Activated naive CD8-positive, alpha-beta T cell treated with anti-CD3 and anti-CD28 coated beads for 36 hours (primary cell): ENCODE data around the gene PTGES2. TPM values are rescaled to one million over a fixed set of nuclear protein-coding genes. Genes with fewer than 3 reads are reported as not detected.
"Not testable (repeated sequence)": the region's sequence is repeated elsewhere in the genome, so short reads cannot be mapped to it uniquely, and the experiment has no call there.

ENCODE experiments used
- DNase-seq: peaks from one replicate; pipeline ENCODE4 v3.0.0; 2021
- H3K27ac Mint-ChIP-seq: one replicate; pipeline ENCODE4 v1.8.0; 2022; ENCODE audit warnings: mild to moderate bottlenecking, moderate library complexity, mixed read lengths
- H3K27me3 Mint-ChIP-seq: one replicate; pipeline ENCODE4 v1.8.0; 2022; ENCODE audit warnings: mild to moderate bottlenecking, mixed read lengths
- H3K36me3 Mint-ChIP-seq: one replicate; pipeline ENCODE4 v1.8.0; 2021; ENCODE audit warnings: mild to moderate bottlenecking, mixed read lengths
- H3K4me1 Mint-ChIP-seq: one replicate; pipeline ENCODE4 v1.8.0; 2021; ENCODE audit warnings: mixed read lengths
- H3K4me3 Mint-ChIP-seq: one replicate; pipeline ENCODE4 v1.8.0; 2022; ENCODE audit warnings: mild to moderate bottlenecking, moderate library complexity, mixed read lengths
- H3K9me3 Mint-ChIP-seq: one replicate; pipeline ENCODE4 v1.8.0; 2022; ENCODE audit warnings: mixed read lengths
- total RNA-seq, 2 experiments: library from RNA; stranded (reverse); gene quantifications; one replicate each; pipeline ENCODE4 v1.2.3, GENCODE V29; 2021

PTGES2 gene
- total RNA-seq, 2 experiments from 2014 or later: 63.3 to 66.1 TPM

DNA sequence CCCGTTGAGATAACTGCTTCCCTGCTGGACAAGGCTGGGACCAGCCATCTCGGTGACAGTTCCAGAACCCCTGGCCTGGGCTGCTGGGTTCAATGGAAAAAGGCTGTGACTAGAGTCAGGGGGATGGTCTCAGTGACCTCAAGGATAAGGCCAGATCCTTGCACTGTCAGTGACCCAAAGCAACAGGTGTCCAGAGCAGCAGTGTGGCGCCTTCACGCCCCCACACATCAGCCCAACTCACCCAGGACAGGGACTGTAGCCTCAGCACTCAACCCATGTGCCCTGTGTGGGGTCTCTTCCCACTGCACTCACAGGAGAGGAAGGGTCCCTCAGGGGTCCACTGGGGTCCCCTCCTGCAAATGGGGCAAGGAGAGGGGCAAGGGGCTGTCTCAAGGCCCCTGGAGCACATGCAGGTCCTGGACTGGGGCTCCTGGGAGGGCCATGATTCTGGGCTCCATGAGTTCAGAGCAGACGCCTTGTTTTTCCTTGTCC, 21.0 kb upstream of the PTGES2 start:
- H3K36me3 Mint-ChIP-seq: no peaks in the 10 kb centered on the region
- no peak overlapping the region for H3K27ac Mint-ChIP-seq
- no peak overlapping the region for H3K4me3 Mint-ChIP-seq
- no peaks in the 10 kb centered on the region for H3K9me3 Mint-ChIP-seq
- H3K4me1 Mint-ChIP-seq: no peaks in the 10 kb centered on the region
- no peak for DNase-seq
- H3K27me3 Mint-ChIP-seq: no peaks in the 10 kb centered on the region

DNA sequence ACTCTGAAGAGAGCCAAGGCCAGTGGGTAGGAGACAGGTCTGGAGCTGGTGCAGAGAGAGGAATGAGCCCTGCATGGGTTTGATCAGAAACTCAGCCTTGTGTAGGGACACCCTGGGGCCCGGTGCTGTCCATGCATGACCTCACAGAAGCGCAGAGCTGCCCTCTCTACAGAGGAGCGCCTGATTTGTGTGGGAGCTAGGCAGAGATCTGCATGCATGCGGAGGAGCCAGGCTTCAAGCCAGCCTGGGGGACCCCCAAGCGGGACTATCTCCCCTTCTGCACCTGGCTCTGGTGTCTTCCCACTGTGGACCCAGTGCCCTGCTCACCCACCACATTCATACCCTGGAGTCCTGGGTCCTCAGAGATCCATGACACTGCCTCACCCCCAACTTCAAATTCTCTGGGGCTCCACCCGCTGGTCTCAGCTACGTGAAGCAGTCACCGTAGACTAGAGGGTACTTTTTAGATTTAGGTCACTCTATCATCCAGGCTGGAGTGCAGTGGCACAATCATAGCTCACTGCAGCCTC, 19.1 kb upstream of the PTGES2 start:
- Mint-ChIP-seq H3K4me3 (no peak overlapping the region), H3K27me3 (no peaks in the 10 kb centered on the region), H3K27ac (no peak overlapping the region), H3K36me3 (no peaks in the 10 kb centered on the region), H3K9me3 (no peaks in the 10 kb centered on the region), H3K4me1 (peaks cover 6% of the 10 kb centered on the region)
- DNase-seq: no peak

DNA sequence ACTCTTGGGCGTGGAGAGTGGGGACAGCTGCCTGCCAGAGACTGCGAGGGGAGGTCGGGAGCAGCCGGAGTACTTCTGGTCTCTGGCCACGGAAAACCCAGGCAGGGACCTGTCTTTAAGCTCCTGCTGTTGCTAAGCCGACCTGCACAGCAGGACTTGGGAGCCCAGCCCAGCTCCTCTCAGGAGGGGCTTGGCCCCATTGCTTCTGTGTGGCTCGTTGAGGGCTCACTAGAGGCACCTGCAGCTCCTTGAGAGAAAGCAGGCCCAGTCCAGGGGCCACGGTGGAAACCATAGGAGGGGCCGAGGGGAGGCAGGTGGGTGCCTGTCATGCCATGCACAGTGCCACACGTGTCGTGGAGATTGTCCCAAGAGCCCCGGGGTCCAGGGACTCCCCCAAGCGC, 18.4 kb upstream of the PTGES2 start:
- Mint-ChIP-seq H3K36me3 (no peaks in the 10 kb centered on the region), H3K27ac (no peak overlapping the region), H3K27me3 (no peaks in the 10 kb centered on the region), H3K4me3 (no peak overlapping the region), H3K9me3 (no peaks in the 10 kb centered on the region), H3K4me1 (peaks cover 6% of the 10 kb centered on the region)
- no peak for DNase-seq

DNA sequence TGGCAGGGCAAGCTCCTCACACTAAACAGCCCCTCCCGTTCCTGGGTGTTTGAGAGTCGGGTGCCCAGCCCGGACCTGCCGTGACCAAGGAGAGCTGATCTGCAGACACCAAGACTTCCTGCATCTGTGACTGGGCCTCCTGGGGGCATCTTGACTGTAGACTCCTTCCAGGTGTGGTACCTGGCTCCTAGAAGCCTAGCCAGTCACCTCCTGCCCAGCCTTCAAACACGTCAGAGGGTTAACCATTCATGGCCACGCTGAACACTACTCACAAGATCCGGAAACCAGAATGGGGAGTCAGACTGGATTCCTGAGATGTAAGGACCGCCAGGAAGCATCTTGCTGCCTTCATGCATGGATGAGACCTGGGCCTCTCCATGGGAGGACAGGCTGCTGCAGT, 18.0 kb upstream of the PTGES2 start:
- Mint-ChIP-seq H3K27ac (no peak overlapping the region), H3K27me3 (no peaks in the 10 kb centered on the region), H3K9me3 (no peaks in the 10 kb centered on the region), H3K4me1 (peaks cover 6% of the 10 kb centered on the region), H3K4me3 (no peak overlapping the region), H3K36me3 (no peaks in the 10 kb centered on the region)
- DNase-seq: no peak

DNA sequence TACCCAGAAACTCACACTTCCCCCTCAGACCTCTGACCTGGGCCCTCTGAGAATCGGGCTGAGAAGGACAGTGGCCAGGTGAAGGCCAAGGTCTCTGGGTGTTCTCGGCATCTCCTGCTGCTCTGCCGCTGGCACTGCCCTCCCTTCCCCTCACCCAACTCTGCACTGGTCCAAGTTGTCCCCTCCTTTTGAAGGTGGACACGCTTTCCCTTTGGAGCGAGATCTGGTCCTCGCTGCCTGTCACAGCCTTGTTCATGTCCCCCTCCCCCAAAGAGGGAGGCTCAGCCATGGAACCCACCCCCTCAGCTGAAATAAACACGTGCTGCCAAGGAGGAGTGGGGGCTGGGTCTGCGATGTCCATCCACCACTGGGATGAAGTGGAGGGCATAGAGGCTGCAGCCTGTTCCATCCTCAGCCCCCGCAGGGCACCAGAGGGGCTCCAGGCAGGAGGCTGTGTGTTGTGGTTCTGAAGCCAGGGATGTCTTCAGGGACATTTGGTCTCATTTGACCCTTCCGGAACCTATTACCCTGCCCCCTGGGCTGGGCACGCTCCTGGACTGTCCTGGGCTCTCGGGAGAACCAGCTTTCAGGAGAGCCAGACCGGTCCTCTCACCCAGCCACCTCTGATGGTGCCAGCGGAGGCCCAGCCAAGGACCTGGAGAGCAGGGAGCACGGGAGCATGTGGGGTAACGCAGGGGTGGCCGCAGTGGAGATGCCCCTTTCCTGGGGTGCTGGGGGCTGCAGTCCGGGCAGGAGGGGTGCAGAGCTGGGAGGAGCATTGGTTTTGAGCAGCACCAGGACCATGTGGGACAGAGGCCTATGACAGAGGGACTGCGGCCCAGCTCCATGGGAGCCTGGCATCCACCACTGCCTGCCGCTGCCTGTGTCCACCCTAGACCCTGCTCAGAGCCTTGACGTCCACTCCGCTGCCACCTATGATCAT, 17.0 kb upstream of the PTGES2 start:
- H3K4me1 Mint-ChIP-seq: peaks cover 6% of the 10 kb centered on the region
- no peaks in the 10 kb centered on the region for H3K27me3 Mint-ChIP-seq
- H3K36me3 Mint-ChIP-seq: no peaks in the 10 kb centered on the region
- no peak overlapping the region for H3K27ac Mint-ChIP-seq
- H3K9me3 Mint-ChIP-seq: no peaks in the 10 kb centered on the region
- no peak overlapping the region for H3K4me3 Mint-ChIP-seq
- DNase-seq: no peak

DNA sequence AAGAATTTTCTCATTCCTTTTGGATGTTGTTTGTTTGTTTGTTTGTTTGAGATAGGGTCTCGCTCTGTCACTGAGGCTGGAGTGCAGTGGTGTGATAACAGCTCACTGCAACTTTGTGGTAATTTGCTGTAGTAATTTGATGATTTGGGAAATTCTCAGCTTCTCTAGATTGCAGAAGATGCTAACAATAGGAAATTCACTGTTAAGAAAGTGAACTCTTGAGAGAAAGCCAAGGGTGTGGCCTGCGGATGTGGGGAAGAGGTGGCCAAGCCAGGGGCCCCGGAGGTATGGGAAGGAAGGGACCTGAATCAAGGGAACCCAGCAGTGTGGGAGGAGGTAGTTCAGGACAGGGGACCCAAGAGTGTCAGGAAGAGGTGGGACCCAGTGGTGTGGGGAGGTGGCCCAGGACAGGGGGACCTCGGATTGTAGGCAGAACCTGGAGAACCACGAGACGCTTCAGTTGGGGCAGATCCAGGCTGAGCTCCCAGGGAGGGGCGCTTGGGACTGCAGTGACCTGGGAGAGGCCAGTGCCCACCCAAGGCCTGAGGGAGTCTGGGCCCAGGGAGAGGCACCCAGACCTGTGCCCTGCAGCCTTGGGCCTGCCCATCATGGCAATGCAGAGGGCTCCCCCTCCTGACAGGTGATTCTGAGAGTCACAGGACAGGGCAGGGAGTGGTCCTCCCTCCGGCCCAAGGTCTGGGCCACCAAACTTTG, 16.2 kb upstream of the PTGES2 start:
- no peaks in the 10 kb centered on the region for H3K36me3 Mint-ChIP-seq
- H3K4me3 Mint-ChIP-seq: no peak overlapping the region
- H3K27me3 Mint-ChIP-seq: no peaks in the 10 kb centered on the region
- H3K4me1 Mint-ChIP-seq: peaks cover 6% of the 10 kb centered on the region
- no peak overlapping the region for H3K27ac Mint-ChIP-seq
- no peak for DNase-seq
- no peaks in the 10 kb centered on the region for H3K9me3 Mint-ChIP-seq

DNA sequence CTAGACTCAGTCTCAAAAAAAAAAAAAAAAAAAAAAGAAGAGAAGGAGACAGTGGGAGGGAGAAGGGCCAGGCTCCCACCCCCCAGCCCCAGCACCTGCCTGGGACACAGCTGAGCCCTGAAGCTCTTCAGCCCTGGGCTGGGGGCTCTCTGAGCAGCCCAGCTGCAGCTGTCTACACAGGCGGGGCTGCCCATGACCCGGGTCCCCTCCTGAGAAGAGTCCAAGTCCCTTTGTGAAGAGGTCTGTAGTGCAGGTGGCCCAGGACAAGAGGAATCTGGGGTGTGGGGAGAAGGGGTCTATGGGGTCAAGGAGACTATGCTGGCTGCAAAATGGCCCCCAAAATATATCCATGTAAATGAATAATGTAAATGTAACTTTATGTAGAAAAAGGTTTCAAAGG, 15.1 kb upstream of the PTGES2 start:
- Mint-ChIP-seq H3K36me3 (no peaks in the 10 kb centered on the region), H3K27me3 (no peaks in the 10 kb centered on the region), H3K4me3 (no peak overlapping the region), H3K4me1 (peaks cover 6% of the 10 kb centered on the region), H3K27ac (no peak overlapping the region), H3K9me3 (no peaks in the 10 kb centered on the region)
- DNase-seq: no peak

DNA sequence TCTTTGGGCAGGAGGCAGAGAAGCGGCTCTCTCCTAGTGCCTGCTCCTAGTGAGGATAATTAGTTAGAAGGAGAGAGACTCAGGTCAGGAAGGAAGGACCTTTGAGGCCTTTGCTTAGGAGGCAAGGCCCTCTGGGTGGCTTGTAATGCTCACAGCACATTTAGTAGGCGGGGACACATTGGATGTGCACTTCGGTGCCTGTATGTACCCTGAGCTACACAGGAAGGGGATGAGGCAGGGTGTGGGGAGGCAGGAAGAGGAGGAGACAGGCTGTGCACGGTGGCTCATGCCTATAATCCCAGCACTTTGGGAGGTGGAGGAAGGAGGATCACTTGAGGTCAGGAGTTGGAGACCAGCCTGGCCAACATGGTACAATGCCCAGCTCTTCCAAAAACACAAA, 14.5 kb upstream of the PTGES2 start:
- no peaks in the 10 kb centered on the region for H3K27me3 Mint-ChIP-seq
- H3K9me3 Mint-ChIP-seq: no peaks in the 10 kb centered on the region
- no peak overlapping the region for H3K27ac Mint-ChIP-seq
- no peak for DNase-seq
- H3K4me3 Mint-ChIP-seq: no peak overlapping the region
- H3K4me1 Mint-ChIP-seq: peaks cover 6% of the 10 kb centered on the region
- H3K36me3 Mint-ChIP-seq: no peaks in the 10 kb centered on the region

DNA sequence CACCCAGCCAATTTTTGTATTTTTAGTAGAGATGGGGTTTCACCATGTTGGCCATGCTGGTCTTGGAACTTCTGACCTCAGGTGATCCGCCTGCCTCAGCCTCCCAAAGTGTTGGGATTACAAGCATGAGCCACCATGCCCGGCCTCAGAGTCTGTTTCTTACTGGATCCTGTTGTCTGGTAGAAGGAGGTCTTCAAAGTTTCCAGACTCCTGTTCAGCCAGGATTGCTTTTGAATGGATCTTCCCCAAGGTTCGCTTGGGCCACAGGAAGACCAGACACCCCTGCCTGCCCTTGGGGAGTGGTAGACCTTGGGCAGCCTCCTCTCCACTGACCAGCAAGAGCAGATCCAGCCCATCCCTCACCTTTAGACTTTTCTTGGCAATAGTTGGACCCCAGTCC, 14.1 kb upstream of the PTGES2 start:
- H3K4me1 Mint-ChIP-seq: peaks cover 6% of the 10 kb centered on the region
- H3K9me3 Mint-ChIP-seq: no peaks in the 10 kb centered on the region
- no peak overlapping the region for H3K27ac Mint-ChIP-seq

DNA sequence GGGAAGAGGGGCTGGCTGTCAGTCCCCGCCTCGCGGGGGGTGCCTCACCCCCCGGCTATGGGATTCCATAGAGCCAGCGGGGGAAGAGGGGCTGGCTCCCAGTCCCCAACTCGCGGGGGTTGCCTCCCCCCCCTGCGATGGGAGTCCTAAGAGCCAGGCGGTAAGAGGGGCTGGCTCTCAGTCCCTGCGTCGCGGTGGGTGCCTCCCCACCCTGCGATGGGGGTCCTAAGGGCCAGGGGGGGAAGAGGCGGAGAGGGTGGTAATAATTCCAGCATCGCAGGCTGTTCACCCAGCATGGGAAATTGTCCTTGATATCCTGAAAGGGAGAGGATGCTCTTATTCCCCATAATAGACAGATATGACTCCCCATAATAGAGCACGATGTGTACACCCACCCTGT, 12.1 kb upstream of the PTGES2 start:
- no peaks in the 10 kb centered on the region for H3K27me3 Mint-ChIP-seq
- peaks cover 6% of the 10 kb centered on the region for H3K4me1 Mint-ChIP-seq
- H3K4me3 Mint-ChIP-seq: no peak overlapping the region
- no peaks in the 10 kb centered on the region for H3K36me3 Mint-ChIP-seq
- no peaks in the 10 kb centered on the region for H3K9me3 Mint-ChIP-seq
- no peak overlapping the region for H3K27ac Mint-ChIP-seq
- no peak for DNase-seq

More for the DNA sequence above, 14.1 kb upstream of the PTGES2 start:
- H3K36me3 Mint-ChIP-seq: no peaks in the 10 kb centered on the region
- DNase-seq: no peak
- no peaks in the 10 kb centered on the region for H3K27me3 Mint-ChIP-seq
- no peak overlapping the region for H3K4me3 Mint-ChIP-seq

DNA sequence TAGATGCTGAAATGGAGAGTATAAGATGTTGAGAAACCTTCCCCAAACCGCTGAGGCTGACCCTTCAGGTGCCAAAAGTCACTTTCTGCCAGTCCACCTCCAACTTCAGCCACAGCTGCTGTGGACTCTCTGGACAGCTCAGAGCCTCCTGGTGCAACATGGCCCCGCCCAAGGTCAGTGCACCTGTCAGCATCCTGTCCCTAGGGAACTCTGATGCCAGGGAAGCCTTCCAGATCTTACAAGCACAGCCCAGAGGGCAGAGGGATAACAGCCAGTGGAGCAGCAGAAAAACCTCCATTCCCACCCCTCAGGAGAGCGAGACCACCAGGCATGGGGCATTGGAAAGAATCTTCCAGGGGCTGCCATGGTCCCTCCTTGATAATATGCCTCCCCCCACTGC, 10.5 kb upstream of the PTGES2 start:
- Mint-ChIP-seq H3K9me3 (no peaks in the 10 kb centered on the region), H3K4me3 (no peak overlapping the region), H3K27ac (no peak overlapping the region), H3K27me3 (peaks cover 1% of the 10 kb centered on the region), H3K36me3 (no peaks in the 10 kb centered on the region), H3K4me1 (peaks cover 9% of the 10 kb centered on the region)
- DNase-seq: no peak

DNA sequence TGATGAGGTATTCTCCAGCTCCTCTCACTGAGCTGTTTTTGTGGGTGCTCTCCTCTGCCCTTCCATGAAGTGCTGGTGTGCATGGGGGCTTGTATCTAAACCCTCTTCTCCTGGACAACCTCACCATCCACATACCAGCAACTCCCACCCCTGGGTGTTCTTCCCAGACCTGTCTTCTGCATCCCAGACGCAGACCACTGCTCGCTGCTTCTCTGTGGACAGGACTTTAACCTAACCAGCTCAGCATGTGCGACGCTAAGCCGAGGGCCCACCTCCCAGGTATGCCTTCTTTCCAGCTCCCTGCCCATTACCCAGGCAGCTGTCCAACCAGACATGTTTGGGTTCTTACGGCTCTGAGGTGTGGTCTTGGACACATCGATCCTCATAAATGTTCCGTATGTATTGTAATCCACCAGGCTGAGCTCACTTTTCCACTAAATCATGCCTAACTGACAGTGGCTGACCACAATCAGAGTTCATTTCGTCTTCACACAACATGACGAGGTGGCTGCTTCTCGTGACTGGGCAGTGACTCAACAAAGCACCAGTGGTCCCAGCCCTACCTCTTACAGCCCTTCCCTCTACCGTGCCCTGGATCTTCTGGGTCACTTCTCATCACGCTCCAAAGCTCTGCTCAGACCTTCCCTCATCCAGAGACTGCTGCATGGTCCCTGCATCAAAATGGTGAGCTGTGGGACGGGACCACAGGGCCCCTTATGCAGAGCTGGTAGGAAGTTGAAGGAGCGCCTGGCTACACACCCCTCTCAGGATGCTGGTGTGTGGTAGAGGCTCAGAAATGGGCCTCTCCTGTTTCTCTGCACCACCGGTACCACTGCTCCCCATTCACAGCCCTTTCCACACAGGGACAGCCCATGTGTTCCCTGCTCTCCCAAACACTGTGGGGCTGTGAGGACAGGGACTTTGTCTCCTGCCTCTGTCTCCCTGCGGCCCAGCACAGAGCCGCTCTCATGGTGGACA, 9.6 kb upstream of the PTGES2 start:
- no peak overlapping the region for H3K27ac Mint-ChIP-seq
- DNase-seq: no peak
- H3K27me3 Mint-ChIP-seq: peaks cover 4% of the 10 kb centered on the region
- no peaks in the 10 kb centered on the region for H3K36me3 Mint-ChIP-seq
- peaks cover 9% of the 10 kb centered on the region for H3K4me1 Mint-ChIP-seq
- H3K9me3 Mint-ChIP-seq: no peaks in the 10 kb centered on the region
- no peak overlapping the region for H3K4me3 Mint-ChIP-seq

DNA sequence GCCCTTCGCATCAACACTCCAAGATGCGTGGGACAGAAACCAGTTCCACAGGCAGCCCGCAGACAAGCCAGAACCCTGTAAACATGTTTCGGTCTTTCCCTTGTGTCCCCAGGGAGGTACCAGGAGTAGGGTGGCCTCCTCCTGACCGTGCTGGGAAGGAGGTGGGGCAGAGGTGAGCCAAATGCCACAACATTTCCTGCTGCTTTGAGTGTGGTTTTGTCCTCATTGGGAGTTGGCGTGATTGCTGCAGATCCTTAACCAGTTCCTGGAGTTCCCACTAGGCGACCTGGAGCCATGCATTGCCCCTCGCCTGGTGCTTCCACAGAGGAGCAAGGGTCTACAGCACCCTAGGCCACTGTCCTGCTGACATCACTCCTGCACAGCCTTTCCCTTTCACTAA, 8.0 kb upstream of the PTGES2 start:
- not testable (repeated sequence) for H3K27ac Mint-ChIP-seq, H3K36me3 Mint-ChIP-seq, H3K9me3 Mint-ChIP-seq, H3K4me3 Mint-ChIP-seq, H3K27me3 Mint-ChIP-seq, H3K4me1 Mint-ChIP-seq, DNase-seq

DNA sequence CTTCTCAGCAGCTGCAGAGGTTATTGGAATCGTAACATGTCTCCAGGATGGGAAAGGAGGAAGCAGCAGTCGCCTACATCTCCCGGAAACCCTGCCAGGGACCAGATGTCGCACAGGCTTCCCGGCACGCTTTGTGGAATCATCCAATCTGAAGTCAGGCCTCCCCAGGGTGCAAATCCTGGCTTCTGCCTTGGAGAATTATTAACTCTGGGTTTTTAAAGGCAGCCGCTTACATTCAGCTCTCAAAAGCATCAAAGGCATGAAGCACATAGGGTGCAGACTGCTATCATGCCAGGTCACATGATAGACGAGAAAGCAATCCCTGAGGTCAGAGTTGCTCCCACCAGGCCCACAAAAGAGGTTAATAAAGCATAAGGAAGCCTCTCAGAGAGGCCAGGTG, 4.6 kb upstream of the PTGES2 start:
- not testable (repeated sequence) for H3K27me3 Mint-ChIP-seq, H3K36me3 Mint-ChIP-seq, H3K9me3 Mint-ChIP-seq, H3K4me3 Mint-ChIP-seq, H3K27ac Mint-ChIP-seq, DNase-seq, H3K4me1 Mint-ChIP-seq
